ENCODE results near the gene RFC5.

- TF ChIP-seq, protein P1, sequence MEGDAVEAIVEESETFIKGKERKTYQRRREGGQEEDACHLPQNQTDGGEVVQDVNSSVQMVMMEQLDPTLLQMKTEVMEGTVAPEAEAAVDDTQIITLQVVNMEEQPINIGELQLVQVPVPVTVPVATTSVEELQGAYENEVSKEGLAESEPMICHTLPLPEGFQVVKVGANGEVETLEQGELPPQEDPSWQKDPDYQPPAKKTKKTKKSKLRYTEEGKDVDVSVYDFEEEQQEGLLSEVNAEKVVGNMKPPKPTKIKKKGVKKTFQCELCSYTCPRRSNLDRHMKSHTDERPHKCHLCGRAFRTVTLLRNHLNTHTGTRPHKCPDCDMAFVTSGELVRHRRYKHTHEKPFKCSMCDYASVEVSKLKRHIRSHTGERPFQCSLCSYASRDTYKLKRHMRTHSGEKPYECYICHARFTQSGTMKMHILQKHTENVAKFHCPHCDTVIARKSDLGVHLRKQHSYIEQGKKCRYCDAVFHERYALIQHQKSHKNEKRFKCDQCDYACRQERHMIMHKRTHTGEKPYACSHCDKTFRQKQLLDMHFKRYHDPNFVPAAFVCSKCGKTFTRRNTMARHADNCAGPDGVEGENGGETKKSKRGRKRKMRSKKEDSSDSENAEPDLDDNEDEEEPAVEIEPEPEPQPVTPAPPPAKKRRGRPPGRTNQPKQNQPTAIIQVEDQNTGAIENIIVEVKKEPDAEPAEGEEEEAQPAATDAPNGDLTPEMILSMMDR (IDR thresholded peaks at IDR 0.05), result no peak
- no peak for TF ChIP-seq EZH2 (IDR thresholded peaks at IDR 0.05)
Observed at GRCh38 chr12:117968826-117969659, 47.5 kb upstream of the RFC5 start, which contains the start of gene KSR2.

Measured in neural progenitor cell (in vitro differentiated cells).